Peyer's patch (tissue), 4 donors: ENCODE data around the gene CRTC1.

Experiments
- POLR2A ChIP-seq, 2 donors: fragments of 450-650 bp; IDR thresholded peaks; one replicate each; pipeline ENCODE4 v1.5.1; 2017; ENCODE audit warnings: antibody characterized with exemption in 2 of 2, mild to moderate bottlenecking in 2 of 2, moderate library complexity in 2 of 2
- TF ChIP-seq, protein P1 (sequence below), 6 experiments: fragments of 450-650 bp in 4 of 6; fragments of 200-600 bp in 2 of 6; sonication (generic) in 1 of 6; IDR thresholded peaks; one replicate each; pipeline ENCODE4 v1.5.1; 2017 to 2019; ENCODE audit warnings: antibody characterized with exemption in 6 of 6, mild to moderate bottlenecking in 3 of 6, moderate library complexity in 1 of 6

- TF ChIP-seq POLR2A (IDR thresholded peaks at IDR 0.05): no peak
- TF ChIP-seq, protein P1, sequence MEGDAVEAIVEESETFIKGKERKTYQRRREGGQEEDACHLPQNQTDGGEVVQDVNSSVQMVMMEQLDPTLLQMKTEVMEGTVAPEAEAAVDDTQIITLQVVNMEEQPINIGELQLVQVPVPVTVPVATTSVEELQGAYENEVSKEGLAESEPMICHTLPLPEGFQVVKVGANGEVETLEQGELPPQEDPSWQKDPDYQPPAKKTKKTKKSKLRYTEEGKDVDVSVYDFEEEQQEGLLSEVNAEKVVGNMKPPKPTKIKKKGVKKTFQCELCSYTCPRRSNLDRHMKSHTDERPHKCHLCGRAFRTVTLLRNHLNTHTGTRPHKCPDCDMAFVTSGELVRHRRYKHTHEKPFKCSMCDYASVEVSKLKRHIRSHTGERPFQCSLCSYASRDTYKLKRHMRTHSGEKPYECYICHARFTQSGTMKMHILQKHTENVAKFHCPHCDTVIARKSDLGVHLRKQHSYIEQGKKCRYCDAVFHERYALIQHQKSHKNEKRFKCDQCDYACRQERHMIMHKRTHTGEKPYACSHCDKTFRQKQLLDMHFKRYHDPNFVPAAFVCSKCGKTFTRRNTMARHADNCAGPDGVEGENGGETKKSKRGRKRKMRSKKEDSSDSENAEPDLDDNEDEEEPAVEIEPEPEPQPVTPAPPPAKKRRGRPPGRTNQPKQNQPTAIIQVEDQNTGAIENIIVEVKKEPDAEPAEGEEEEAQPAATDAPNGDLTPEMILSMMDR (IDR thresholded peaks at IDR 0.05): no peak
These were observed 105.3 kb downstream of the CRTC1 start for GRCh38 chr19:18788529-18789421.
